ENCODE results near the gene COPZ1. TPM values are rescaled to one million over a fixed set of nuclear protein-coding genes. Genes with fewer than 3 reads are reported as not detected.

COPZ1 gene
- total RNA-seq, 1 donor from 2014 or later = 101 TPM

DNA sequence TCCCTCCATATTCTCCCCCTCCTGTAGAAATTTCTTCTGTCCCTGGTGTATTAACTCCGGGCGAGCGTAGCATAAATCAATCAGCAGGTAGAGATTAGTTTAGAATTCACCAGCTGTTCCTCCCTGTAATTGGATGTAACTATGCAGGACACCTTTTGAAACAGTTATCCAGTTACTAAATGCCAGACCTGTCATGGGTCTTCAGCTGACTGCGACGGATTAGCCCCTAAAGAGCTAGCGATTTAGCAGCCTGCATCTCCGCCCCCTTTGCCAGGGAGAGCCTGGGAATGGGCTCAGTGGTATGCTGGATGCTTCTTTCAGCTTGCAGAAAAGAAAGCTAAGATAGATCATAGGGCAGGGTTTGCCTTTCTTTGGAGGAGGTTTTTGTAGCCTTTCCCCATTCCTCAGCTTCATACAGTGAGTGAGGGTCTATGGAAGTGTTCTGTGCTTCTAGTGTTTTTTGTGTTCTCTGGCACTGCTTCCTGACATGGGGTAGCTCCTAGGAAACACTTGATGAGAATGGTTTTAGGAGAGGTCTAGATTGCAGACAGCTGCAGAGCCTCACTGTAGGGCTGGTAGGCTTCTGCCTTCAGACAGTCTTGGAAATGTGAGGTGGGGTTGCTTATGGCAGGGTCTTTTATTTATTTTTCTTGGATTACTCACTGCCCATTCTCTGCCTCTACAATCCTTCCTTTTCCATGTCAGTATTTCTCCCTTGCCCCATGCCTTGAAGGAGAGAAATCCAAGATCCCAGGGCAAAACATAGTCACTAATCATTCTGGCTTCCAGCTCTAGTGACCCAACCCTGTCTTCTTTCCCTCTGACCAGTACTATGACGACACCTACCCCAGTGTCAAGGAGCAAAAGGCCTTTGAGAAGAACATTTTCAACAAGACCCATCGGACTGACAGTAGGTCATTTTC is 16.7 kb downstream of the COPZ1 start:
- no peak overlapping the region for H3K4me3 Mint-ChIP-seq (ENCODE audit: unreplicated experiment)
- peaks cover 24% of the 10 kb centered on the region for H3K36me3 Mint-ChIP-seq (ENCODE audit: low read depth)
- no peaks in the 10 kb centered on the region for H3K9me3 Mint-ChIP-seq (ENCODE audit: low read depth)
- no peaks in the 10 kb centered on the region for H3K27me3 Mint-ChIP-seq (ENCODE audit: low read depth)
- H3K4me1 Mint-ChIP-seq (ENCODE audit: low read depth) = peaks cover 21% of the 10 kb centered on the region
- no peak for DNase-seq (ENCODE audit: low spot score)
- TF ChIP-seq, protein P1, sequence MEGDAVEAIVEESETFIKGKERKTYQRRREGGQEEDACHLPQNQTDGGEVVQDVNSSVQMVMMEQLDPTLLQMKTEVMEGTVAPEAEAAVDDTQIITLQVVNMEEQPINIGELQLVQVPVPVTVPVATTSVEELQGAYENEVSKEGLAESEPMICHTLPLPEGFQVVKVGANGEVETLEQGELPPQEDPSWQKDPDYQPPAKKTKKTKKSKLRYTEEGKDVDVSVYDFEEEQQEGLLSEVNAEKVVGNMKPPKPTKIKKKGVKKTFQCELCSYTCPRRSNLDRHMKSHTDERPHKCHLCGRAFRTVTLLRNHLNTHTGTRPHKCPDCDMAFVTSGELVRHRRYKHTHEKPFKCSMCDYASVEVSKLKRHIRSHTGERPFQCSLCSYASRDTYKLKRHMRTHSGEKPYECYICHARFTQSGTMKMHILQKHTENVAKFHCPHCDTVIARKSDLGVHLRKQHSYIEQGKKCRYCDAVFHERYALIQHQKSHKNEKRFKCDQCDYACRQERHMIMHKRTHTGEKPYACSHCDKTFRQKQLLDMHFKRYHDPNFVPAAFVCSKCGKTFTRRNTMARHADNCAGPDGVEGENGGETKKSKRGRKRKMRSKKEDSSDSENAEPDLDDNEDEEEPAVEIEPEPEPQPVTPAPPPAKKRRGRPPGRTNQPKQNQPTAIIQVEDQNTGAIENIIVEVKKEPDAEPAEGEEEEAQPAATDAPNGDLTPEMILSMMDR (IDR thresholded peaks at IDR 0.05) = no peak
- H3K27ac Mint-ChIP-seq (ENCODE audit: unreplicated experiment) = no peak overlapping the region

DNA sequence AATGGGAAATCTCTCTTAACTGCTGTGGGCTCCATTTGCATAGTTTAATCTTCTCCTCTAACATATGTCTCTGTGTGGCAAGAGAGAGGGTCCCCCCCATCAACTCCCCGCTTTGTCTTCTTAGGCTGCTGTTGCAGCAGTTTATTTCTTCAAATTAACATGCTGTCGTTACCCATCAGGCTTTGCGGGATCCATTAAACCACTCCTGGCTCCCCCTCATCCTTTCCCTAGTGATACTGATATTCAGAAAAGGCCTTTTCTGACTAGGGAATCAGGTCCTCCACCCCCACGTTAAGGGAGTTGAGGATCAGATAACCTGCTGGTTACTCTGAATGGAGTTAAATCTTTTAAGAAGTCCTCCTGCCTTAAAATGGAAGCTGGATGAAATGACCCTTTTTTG is 24.1 kb downstream of the COPZ1 start:
- DNase-seq (ENCODE audit: low spot score) = no peak
- Mint-ChIP-seq H3K4me1 (ENCODE audit: low read depth) (peaks cover 24% of the 10 kb centered on the region), H3K27me3 (ENCODE audit: low read depth) (no peaks in the 10 kb centered on the region), H3K27ac (ENCODE audit: unreplicated experiment) (no peak overlapping the region), H3K9me3 (ENCODE audit: low read depth) (no peaks in the 10 kb centered on the region), H3K4me3 (ENCODE audit: unreplicated experiment) (no peak overlapping the region), H3K36me3 (ENCODE audit: low read depth) (peaks cover 34% of the 10 kb centered on the region)
- TF ChIP-seq, protein P1 (IDR thresholded peaks at IDR 0.05) = no peak

DNA sequence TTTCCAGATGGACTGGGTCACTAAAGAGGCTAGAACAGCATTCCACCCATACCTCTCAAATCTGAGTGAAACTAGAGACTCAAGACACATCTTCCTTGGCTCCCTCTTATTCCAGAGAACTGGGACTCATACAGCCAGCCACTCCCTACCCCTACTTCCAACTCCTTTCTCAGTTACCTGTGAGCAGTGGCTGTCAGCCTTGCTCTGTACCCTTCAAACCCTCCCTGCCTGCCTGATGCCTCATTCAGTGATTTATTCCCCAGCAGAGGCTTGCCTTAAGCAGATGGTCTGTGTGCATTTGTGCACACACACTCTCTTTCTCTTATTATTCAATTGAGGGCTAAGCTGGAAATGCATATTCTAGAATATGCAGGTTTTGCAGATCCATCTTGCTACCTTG is 24.7 kb downstream of the COPZ1 start:
- Mint-ChIP-seq H3K27ac (ENCODE audit: unreplicated experiment) (no peak overlapping the region), H3K4me1 (ENCODE audit: low read depth) (peaks cover 24% of the 10 kb centered on the region)

DNA sequence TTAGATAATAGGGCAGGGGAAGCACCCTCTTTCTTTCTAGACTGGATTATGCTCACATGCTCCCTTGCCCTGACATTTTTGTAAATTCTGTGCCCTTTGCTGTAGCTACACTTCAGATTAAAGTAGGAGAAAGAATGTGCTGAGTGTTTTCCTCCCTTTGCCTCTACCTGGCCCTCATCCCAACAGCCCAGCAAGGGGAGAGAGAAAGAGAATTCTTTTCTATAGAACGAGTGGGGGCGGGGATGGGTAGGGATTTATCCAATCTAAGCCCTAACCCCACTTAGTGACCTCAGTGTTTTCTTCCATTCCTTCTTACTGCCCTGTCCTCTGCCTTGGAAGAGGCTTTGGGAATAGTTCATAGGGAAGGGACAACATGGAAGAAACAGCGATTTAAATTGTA is 25.8 kb downstream of the COPZ1 start:
- Mint-ChIP-seq H3K9me3 (ENCODE audit: low read depth) (no peaks in the 10 kb centered on the region), H3K27me3 (ENCODE audit: low read depth) (no peaks in the 10 kb centered on the region), H3K4me3 (ENCODE audit: unreplicated experiment) (no peak overlapping the region), H3K27ac (ENCODE audit: unreplicated experiment) (no peak overlapping the region), H3K36me3 (ENCODE audit: low read depth) (peaks cover 28% of the 10 kb centered on the region), H3K4me1 (ENCODE audit: low read depth) (peaks cover 26% of the 10 kb centered on the region)
- DNase-seq (ENCODE audit: low spot score) = no peak
- TF ChIP-seq, protein P1 (IDR thresholded peaks at IDR 0.05) = no peak

More for the DNA sequence above, 24.7 kb downstream of the COPZ1 start:
- TF ChIP-seq, protein P1 (IDR thresholded peaks at IDR 0.05) = no peak
- Mint-ChIP-seq H3K9me3 (ENCODE audit: low read depth) (no peaks in the 10 kb centered on the region), H3K4me3 (ENCODE audit: unreplicated experiment) (no peak overlapping the region), H3K27me3 (ENCODE audit: low read depth) (no peaks in the 10 kb centered on the region), H3K36me3 (ENCODE audit: low read depth) (peaks cover 34% of the 10 kb centered on the region)
- DNase-seq (ENCODE audit: low spot score) = no peak

DNA sequence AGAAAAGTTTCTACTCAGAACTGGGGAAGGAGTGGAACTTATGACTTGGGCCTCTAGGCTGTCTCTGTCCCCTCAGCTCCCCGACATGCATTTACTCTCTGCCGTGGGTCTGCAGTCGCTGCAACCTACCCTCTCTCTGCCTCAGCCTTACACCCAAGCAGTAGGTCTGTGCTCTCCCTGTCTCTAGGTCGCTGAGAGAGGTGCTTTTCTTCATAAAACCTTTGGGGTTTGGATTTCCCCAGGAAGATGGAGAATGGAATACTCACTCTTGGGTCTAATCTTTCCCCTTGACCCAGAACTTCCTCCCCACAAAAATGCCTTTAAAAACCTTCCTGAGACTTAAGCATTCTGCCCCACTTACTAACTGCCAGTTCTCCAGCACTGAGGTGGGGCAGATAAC is 26.4 kb downstream of the COPZ1 start:
- H3K27me3 Mint-ChIP-seq (ENCODE audit: low read depth) = no peaks in the 10 kb centered on the region
- H3K4me1 Mint-ChIP-seq (ENCODE audit: low read depth) = peaks cover 26% of the 10 kb centered on the region
- no peak overlapping the region for H3K27ac Mint-ChIP-seq (ENCODE audit: unreplicated experiment)
- H3K36me3 Mint-ChIP-seq (ENCODE audit: low read depth) = peaks cover 28% of the 10 kb centered on the region
- TF ChIP-seq, protein P1 (IDR thresholded peaks at IDR 0.05) = no peak
- no peaks in the 10 kb centered on the region for H3K9me3 Mint-ChIP-seq (ENCODE audit: low read depth)
- no peak for DNase-seq (ENCODE audit: low spot score)
- no peak overlapping the region for H3K4me3 Mint-ChIP-seq (ENCODE audit: unreplicated experiment)
